GM19239 (cell line): ENCODE measurements around the gene CDCP1.

ENCODE experiments used
- DNase-seq: peaks from one replicate; pipeline ENCODE4 v3.0.0; 2011; ENCODE audit warnings: low spot score; ENCODE audit not compliant: insufficient read length
- FAIRE-seq: peaks from 2 replicates; lab custom pipeline; 2011; peaks lifted over from hg19 to GRCh38; lab: Jason Lieb, UNC

The CDCP1 gene

GRCh38 chr3:45035441-45036301 is 110.5 kb downstream of the CDCP1 start:
- FAIRE-seq (no peak), DNase-seq (no peak)

DNA sequence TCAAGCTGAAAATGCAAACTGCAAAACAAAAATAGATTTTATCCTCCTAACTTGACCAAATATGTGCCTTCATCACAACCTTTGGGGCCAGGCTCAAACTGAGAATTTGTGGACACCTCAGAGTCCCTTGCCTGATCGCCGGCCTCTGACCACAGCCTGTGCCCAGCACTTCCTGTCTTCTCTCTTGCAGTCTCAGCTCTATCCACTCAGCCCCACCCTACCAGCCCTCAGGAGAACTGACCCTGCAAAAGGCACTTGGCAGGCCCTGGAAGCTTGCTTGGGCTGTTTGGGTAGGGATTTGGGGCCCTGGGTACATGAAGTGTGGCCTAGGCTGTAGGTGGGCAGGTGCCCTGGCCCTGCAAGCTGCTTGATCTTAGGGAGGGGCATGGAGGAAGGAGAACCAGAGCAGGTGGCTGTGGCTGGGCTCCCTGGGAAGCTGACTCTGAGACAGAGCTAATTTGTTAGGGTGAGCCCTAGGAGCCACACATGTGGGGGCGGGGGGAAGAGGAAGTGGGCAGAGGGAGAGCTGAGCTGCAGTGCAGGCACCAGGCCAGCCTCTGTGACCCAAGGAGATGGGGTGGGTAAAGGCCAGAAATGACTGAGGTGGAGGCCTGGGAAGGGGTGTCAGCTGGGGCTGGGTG is 111.4 kb downstream of the CDCP1 start:
- FAIRE-seq: peak; percentile 55
- DNase-seq: no peak

GRCh38 chr3:45033791-45034190 is 112.4 kb downstream of the CDCP1 start:
- FAIRE-seq: no peak
- DNase-seq: no peak
